Epithelial cell of proximal tubule (primary cell): Measurements from ENCODE around the gene TP53I11. TPM values are rescaled to one million over a fixed set of nuclear protein-coding genes. Genes with fewer than 3 reads are reported as not detected.

Experiments used
- DNase-seq: peaks from one replicate; pipeline ENCODE4 v3.0.0-alpha.2; 2011; ENCODE audit warnings: low read depth
- H3K4me3 ChIP-seq: 2 replicates; pipeline ENCODE4 v1.5.1; 2011; ENCODE audit warnings: low read depth, mild to moderate bottlenecking, low read length
- total RNA-seq: library from RNA; depleted of rRNA; stranded (reverse); fragments of >200 nt; gene quantifications from 2 replicates; pipeline ENCODE4 v1.2.3, GENCODE V29; 2015
- TF ChIP-seq, protein P1 (sequence below): conservative IDR thresholded peaks from 2 replicates; pipeline ENCODE4 v1.5.1; 2012; ENCODE audit warnings: low read depth, mild to moderate bottlenecking, low read length

Gene TP53I11
- total RNA-seq, 1 donor from 2014 or later: 34.4 TPM

DNA sequence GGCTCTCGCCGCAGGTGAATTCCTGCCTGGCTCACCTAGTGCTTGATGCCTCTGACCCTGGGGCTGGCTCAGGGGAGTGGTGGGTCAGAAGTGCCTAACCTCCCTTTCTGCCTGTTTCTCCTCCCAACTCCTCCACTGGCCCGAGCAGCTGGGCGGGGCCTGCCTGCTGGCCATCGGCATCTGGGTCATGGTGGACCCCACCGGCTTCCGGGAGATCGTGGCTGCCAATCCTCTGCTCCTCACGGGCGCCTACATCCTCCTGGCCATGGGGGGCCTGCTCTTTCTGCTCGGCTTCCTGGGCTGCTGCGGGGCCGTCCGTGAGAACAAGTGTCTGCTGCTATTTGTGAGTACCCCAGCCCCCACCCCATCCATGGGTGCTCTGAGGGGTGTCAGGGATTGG lies 41.1 kb downstream of the TP53I11 start:
- TF ChIP-seq, protein P1, sequence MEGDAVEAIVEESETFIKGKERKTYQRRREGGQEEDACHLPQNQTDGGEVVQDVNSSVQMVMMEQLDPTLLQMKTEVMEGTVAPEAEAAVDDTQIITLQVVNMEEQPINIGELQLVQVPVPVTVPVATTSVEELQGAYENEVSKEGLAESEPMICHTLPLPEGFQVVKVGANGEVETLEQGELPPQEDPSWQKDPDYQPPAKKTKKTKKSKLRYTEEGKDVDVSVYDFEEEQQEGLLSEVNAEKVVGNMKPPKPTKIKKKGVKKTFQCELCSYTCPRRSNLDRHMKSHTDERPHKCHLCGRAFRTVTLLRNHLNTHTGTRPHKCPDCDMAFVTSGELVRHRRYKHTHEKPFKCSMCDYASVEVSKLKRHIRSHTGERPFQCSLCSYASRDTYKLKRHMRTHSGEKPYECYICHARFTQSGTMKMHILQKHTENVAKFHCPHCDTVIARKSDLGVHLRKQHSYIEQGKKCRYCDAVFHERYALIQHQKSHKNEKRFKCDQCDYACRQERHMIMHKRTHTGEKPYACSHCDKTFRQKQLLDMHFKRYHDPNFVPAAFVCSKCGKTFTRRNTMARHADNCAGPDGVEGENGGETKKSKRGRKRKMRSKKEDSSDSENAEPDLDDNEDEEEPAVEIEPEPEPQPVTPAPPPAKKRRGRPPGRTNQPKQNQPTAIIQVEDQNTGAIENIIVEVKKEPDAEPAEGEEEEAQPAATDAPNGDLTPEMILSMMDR: no peak
- no peak overlapping the region for H3K4me3 ChIP-seq
- DNase-seq: no peak

DNA sequence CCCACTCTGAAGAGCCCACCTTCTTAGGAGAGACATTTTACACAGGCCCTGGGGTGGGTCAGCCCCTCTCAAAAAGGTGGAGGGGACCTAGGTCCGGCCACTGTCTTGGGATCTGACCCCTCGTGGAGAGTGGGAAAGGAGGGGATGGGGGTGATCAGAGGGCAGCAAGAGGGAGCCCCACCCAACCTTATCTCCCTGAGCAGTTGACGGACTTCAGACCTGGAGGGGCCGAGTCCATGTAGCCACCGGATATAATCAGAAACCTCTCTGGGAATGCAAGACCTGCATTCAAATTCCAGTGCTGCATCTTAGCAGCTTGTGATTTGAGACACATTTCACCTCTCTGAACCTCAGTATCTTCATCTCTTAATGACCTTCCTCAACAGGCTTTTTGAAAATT lies 44.0 kb downstream of the TP53I11 start:
- DNase-seq: no peak
- TF ChIP-seq, protein P1: no peak
- H3K4me3 ChIP-seq: no peak overlapping the region

DNA sequence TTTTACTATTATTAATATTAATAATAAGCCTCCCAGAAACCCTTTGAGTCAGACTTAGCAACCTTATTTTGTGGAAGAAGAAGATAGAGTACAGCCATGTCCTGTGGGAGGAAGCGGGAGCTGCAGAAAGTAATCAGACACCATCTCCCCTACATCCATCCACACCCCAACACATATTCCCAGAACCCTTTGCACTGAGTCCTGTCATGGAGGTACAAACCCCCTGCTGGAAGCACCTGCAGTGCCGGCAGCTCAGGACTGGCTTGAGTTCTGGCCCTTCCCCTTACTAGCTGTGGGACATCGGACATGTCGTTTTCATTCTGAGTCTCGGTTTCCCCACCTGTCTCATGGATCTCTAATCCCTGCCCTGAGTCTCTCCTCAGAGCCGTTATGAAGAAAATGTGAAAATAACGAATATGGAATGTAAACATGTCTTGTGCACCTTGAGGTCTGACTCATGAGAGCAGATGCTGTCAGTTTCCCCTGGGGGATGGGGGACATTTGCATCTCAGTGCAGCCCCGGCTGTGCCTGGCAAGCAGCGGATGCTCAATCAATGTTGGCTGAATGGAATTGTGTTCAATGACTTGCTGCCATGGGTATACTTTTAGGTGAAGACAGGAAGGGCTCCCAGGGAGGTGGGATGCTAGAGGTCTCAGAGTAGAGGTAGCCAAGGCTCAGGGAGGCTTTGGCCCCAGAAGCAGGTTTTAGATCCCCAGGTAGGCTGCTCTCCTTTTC lies 45.4 kb downstream of the TP53I11 start:
- TF ChIP-seq, protein P1: no peak
- H3K4me3 ChIP-seq: no peak overlapping the region
- no peak for DNase-seq

DNA sequence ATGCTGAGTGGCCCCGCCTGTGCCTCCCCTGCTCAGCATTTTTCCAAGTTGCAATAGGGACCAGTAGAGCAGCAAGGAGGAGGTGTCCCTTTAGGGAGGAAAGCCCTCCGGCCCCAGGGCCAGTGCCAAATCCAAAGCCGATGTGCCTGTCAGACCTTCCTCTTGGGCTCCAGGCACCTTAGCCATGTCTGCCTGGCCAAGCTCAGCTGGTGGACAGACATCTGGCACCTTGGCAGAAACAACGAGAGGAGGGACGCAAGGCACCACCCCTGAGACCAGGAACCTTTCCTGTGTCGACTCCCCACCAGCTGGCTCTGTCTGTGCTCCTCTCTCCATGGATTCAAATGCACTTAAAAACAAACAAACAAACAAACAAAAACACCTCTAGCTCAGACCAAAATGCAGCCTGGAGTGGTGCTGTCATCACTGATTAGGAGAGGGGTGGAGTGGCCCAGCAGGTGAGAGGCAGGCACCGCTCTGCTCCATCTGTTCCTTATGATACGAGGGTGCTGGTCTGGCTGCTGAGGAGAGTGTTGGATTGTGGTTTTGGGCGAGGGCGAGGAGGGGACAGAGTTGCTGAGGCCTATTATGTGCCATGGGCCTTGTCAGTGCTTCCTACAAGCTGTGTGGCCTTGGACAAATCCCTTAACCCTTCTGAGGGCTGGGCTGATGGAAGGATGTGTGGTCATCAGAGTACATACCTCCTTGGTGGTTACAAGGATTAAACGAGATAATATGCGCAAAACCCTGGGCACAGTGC lies 46.2 kb downstream of the TP53I11 start:
- H3K4me3 ChIP-seq: no peak overlapping the region
- no peak for DNase-seq

DNA sequence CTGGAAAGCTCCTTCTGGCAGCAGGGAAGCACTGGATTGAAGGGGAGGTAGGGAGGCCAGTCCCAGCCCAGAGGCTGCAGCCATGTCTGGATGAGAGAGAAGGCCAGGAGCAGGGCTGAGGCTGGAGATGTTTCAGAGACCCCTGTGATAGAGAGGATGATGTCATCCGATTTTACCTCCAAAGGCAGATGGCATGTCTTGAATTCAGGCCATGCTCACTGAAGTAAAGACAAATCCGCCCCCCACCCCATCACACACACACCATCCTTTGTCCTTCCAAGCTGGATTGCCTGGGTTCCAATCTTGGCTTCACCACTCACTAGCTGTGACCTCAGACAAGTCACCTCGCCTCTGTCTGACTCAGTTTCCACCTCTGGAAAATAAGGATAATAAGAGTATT lies 47.2 kb downstream of the TP53I11 start:
- no peak overlapping the region for H3K4me3 ChIP-seq
- DNase-seq: no peak
- TF ChIP-seq, protein P1: no peak

More for the DNA sequence above, 46.2 kb downstream of the TP53I11 start:
- TF ChIP-seq, protein P1: no peak

DNA sequence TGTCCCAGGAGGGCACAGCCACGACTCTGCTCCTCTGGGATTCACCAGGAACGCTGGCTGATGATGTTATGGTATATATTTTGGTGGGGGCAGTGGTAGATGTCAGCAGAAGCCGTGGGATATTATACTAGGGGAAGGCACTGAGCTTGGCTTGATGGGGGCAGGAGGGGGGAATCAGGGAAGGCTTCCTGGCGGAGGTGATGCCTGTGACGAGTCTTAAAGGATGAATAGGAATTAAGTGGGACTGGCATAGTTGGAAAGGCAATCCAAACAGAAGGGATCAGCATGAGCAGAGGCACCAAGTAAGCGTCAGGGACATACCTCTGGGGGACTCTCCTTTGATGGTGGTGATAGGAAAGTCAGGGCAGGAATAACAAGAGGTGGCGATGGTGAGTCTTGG lies 47.6 kb downstream of the TP53I11 start:
- TF ChIP-seq, protein P1: no peak
- no peak overlapping the region for H3K4me3 ChIP-seq
- DNase-seq: no peak

DNA sequence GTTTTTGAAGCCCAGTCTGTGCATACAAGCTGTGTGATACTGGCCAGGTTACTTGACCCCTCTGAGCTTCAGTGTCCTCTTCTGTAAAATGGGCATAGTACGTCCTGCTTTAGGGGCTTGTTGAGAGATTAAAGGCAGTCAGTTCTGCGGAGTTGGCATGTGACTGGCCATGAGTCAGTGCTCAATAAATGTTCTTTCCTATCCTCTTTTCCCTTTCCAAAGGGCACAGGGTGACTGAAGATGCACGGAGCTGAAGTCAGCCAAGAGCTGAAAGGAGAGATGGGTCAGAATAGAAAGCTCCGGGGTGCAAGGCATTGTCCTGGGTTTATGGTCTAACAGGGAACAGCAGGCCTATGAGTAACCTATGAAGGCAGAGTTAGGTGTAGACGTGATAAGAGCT lies 48.9 kb downstream of the TP53I11 start:
- DNase-seq: no peak
- TF ChIP-seq, protein P1: no peak
- no peak overlapping the region for H3K4me3 ChIP-seq
